AG09319 (cell line): ENCODE measurements around the gene TRIM27.
"Not testable (repeated sequence)": the region's sequence is repeated elsewhere in the genome, so short reads cannot be mapped to it uniquely, and the experiment has no call there.

Source experiments
- DNase-seq: peaks from one replicate; pipeline ENCODE4 v3.0.0-alpha.2; 2010; ENCODE audit warnings: low read depth; ENCODE audit errors: extremely low read depth
- TF ChIP-seq, protein P1 (sequence below): IDR thresholded peaks from 2 replicates; pipeline ENCODE4 v1.5.1; 2011; ENCODE audit warnings: low read depth, mild to moderate bottlenecking, inconsistent platforms, low read length, moderate library complexity

Gene TRIM27, protein sequence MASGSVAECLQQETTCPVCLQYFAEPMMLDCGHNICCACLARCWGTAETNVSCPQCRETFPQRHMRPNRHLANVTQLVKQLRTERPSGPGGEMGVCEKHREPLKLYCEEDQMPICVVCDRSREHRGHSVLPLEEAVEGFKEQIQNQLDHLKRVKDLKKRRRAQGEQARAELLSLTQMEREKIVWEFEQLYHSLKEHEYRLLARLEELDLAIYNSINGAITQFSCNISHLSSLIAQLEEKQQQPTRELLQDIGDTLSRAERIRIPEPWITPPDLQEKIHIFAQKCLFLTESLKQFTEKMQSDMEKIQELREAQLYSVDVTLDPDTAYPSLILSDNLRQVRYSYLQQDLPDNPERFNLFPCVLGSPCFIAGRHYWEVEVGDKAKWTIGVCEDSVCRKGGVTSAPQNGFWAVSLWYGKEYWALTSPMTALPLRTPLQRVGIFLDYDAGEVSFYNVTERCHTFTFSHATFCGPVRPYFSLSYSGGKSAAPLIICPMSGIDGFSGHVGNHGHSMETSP

GRCh38 chr6:28923318-28924102 lies at the start of gene TRIM27:
Gene TRIM27, minus strand, starts transcription at chr6:28923985. Its CDS starts 353 bp downstream, at chr6:28923632.
- peak; percentile 45 for DNase-seq
- TF ChIP-seq, protein P1, sequence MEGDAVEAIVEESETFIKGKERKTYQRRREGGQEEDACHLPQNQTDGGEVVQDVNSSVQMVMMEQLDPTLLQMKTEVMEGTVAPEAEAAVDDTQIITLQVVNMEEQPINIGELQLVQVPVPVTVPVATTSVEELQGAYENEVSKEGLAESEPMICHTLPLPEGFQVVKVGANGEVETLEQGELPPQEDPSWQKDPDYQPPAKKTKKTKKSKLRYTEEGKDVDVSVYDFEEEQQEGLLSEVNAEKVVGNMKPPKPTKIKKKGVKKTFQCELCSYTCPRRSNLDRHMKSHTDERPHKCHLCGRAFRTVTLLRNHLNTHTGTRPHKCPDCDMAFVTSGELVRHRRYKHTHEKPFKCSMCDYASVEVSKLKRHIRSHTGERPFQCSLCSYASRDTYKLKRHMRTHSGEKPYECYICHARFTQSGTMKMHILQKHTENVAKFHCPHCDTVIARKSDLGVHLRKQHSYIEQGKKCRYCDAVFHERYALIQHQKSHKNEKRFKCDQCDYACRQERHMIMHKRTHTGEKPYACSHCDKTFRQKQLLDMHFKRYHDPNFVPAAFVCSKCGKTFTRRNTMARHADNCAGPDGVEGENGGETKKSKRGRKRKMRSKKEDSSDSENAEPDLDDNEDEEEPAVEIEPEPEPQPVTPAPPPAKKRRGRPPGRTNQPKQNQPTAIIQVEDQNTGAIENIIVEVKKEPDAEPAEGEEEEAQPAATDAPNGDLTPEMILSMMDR = no peak; the same call in 1 of the 2 replicates

GRCh38 chr6:28970056-28970455 lies 46.3 kb upstream of the TRIM27 start:
- DNase-seq = not testable (repeated sequence)

GRCh38 chr6:28969129-28969528 lies 45.3 kb upstream of the TRIM27 start:
- DNase-seq = no peak
- TF ChIP-seq, protein P1 = no peak

- TF ChIP-seq, protein P1 = no peak
- no peak for DNase-seq
Observed at GRCh38 chr6:28968476-28968875, 44.7 kb upstream of the TRIM27 start.

DNA sequence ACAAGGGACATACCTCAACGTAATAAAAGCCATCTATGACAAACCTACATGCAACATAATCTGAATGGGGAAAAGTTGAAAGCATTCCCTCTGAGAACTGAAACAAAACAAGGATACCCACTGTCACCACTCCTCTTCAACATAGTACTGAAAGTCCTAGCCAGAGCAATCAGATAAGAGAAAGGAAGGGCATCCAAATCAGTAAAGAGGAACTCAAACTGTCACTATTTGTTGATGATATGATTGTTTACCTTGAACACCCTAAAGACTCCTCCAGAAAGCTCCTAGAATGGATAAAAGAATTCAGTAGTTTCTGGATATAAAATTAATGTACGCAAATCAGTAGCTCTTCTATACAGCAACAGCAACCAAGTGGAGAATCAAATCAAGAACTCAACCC lies 41.9 kb upstream of the TRIM27 start:
- TF ChIP-seq, protein P1 = no peak
- DNase-seq = no peak

GRCh38 chr6:28960846-28961500 lies 37.2 kb upstream of the TRIM27 start:
- DNase-seq = no peak
- TF ChIP-seq, protein P1 = no peak

DNA sequence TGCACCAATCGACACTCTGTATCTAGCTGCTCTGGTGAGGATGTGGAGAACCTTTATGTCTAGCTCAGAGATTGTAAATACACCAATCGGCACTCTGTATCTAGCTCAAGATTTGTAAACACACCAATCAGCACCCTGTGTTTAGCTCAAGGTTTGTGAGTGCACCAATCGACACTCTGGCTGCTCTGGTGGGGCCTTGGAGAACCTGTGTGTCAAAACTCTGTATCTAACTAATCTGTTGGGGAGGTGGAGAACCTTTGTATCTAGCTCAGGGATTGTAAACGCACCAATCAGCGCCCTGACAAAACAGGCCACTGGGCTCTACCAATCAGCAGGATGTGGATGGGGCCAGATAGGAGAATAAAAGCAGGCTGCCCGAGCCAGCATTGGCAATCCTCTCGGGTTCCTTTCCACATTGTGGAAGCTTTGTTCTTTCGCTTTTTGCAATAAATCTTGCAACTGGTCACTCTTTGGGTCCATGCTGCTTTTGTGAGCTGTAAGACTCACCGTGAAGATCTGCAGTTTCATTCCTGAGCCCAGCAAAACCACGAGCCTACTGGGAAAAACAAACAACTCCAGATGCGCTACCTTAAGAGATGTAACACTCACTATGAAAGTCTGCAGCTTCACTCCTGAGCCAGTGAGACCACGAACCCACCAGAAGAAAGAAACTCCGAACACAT lies 34.9 kb upstream of the TRIM27 start:
- DNase-seq = not testable (repeated sequence)

DNA sequence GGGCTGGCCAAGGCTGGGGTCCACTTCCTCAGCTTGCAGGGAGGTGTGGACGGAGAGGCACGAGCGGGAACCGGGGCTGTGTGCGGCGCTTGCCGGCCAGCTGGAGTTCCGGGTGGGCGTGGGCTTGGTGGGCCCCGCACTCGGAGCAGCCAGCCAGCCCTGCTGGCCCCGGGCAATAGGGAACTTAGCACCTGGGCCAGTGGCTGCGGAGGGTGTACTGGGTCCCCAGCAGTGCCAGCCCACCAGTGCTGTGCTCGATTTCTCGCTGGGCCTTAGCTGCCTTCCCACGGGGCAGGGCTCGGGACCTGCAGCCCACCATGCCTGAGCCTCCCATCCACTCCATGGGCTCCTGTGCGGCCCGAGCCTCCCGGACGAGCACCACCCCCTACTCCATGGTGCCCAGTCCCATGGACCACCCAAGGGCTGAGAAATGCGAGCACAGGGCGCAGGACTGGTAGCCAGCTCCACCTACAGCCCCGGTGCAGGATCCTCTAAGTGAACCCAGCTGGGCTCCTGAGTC lies 34.1 kb upstream of the TRIM27 start:
- not testable (repeated sequence) for DNase-seq
